Gastroesophageal sphincter (tissue), 4 donors: ENCODE data around the gene SPRN. TPM values are rescaled to one million over a fixed set of nuclear protein-coding genes. Genes with fewer than 3 reads are reported as not detected.

Experiments
- ATAC-seq: fragments of 150-250 bp; one replicate; pipeline ENCODE4 v1.9.1; 2016; ENCODE audit warnings: mild to moderate bottlenecking, moderate library complexity
- H3K27ac ChIP-seq, 4 donors: fragments of 200-600 bp; sonication (generic) in 3 of 4; 1 replicate in 3 of 4; 2 replicates in 1 of 4; pipeline ENCODE4 v1.5.1; 2016 to 2019
- H3K27me3 ChIP-seq: fragments of 200-600 bp; sonication (generic); one replicate; pipeline ENCODE4 v1.5.1; 2019
- H3K36me3 ChIP-seq, 2 donors: fragments of 200-600 bp; sonication (generic); one replicate each; pipeline ENCODE4 v1.5.1; 2019; ENCODE audit warnings: control low read depth in 1 of 2
- H3K4me1 ChIP-seq, 3 donors: fragments of 200-600 bp; sonication (generic); 1 replicate in 2 of 3; 2 replicates in 1 of 3; pipeline ENCODE4 v1.5.1; 2016 to 2019; ENCODE audit warnings: control low read depth in 2 of 3
- H3K4me3 ChIP-seq, 2 donors: fragments of 200-600 bp; sonication (generic); one replicate each; pipeline ENCODE4 v1.5.1; 2019; ENCODE audit warnings: mild to moderate bottlenecking in 1 of 2, moderate library complexity in 1 of 2
- H3K9me3 ChIP-seq, 3 donors: fragments of 200-600 bp; sonication (generic); one replicate each; pipeline ENCODE4 v1.5.1; 2017 to 2019; ENCODE audit warnings: control low read depth in 2 of 3
- EP300 ChIP-seq: sonication (generic); formaldehyde crosslinking; IDR thresholded peaks from one replicate; pipeline ENCODE4 v1.6.1; 2017; ENCODE audit warnings: antibody characterized with exemption, mild to moderate bottlenecking
- POLR2A ChIP-seq, 2 donors: fragments of 450-650 bp; IDR thresholded peaks; one replicate each; pipeline ENCODE4 v1.6.1; 2017; ENCODE audit warnings: antibody characterized with exemption in 2 of 2, mild to moderate bottlenecking in 2 of 2, moderate library complexity in 1 of 2
- POLR2AphosphoS5 ChIP-seq: sonication (generic); formaldehyde crosslinking; IDR thresholded peaks from one replicate; pipeline ENCODE4 v1.6.1; 2017; ENCODE audit warnings: antibody characterized with exemption
- WGBS, 2 donors: methylation state at CpG; one replicate each; pipeline ENCODE4 v1.1.5; 2018; ENCODE audit warnings: low coverage in 1 of 2; 5-methylcytosine and 5-hydroxymethylcytosine counted together
- small RNA-seq, 4 donors: library from RNA; depleted of rRNA; stranded (forward); fragments of <200 nt; gene quantifications; one replicate each; pipeline ENCODE3, GENCODE V24; 2016
- total RNA-seq, 4 donors: library from RNA; depleted of rRNA; stranded (reverse); fragments of >200 nt; gene quantifications; one replicate each; pipeline ENCODE4 v1.1.0, GENCODE V29; 2016
- TF ChIP-seq, protein P1 (sequence below), 4 experiments: fragments of 200-600 bp in 2 of 4; fragments of 450-650 bp in 2 of 4; sonication (generic) in 1 of 4; IDR thresholded peaks; one replicate each; pipeline ENCODE4 v1.5.1; 2017 to 2019; ENCODE audit warnings: antibody characterized with exemption in 4 of 4, mild to moderate bottlenecking in 2 of 4, moderate library complexity in 2 of 4

Gene SPRN
- total RNA-seq, 4 donors from 2014 or later, result 0.12 to 0.35 TPM; not detected in 2

GRCh38 chr10:133373174-133374090 is 51.0 kb downstream of the SPRN start, which contains the start of gene ECHS1:
Gene ECHS1, minus strand, starts transcription at chr10:133373354. Its CDS starts 21 bp downstream, at chr10:133373333.
- peak; percentile 98 for ATAC-seq
- H3K4me3 ChIP-seq, result peak within 1 kb of the TSS; percentile 87 to 97
- TF ChIP-seq, protein P1, sequence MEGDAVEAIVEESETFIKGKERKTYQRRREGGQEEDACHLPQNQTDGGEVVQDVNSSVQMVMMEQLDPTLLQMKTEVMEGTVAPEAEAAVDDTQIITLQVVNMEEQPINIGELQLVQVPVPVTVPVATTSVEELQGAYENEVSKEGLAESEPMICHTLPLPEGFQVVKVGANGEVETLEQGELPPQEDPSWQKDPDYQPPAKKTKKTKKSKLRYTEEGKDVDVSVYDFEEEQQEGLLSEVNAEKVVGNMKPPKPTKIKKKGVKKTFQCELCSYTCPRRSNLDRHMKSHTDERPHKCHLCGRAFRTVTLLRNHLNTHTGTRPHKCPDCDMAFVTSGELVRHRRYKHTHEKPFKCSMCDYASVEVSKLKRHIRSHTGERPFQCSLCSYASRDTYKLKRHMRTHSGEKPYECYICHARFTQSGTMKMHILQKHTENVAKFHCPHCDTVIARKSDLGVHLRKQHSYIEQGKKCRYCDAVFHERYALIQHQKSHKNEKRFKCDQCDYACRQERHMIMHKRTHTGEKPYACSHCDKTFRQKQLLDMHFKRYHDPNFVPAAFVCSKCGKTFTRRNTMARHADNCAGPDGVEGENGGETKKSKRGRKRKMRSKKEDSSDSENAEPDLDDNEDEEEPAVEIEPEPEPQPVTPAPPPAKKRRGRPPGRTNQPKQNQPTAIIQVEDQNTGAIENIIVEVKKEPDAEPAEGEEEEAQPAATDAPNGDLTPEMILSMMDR (IDR thresholded peaks at IDR 0.05), result peak in 1 of 4 experiments; percentile 5
- TF ChIP-seq POLR2AphosphoS5 (peak; percentile 34), POLR2A (IDR thresholded peaks at IDR 0.05) (peak; percentile 49 to 57), EP300 (no peak)
- no peaks in the 10 kb centered on the region for H3K9me3 ChIP-seq
- peak within 1 kb of the TSS; percentile 84 to 99 (median 92) for H3K27ac ChIP-seq
- peaks cover 0 to 41% (median 20%) of the 10 kb centered on the region in 3 donors for H3K4me1 ChIP-seq
- 2 to 3% methylated on average over 5 to 10 of the region's 89 CpGs for WGBS, 2 donors
- peaks cover 0 to 32% of the 10 kb centered on the region in 2 donors for H3K36me3 ChIP-seq
- H3K27me3 ChIP-seq, result no peaks in the 10 kb centered on the region

- no peak for ATAC-seq
Measured at GRCh38 chr10:133372507-133372906, 51.9 kb downstream of the SPRN start.

More at GRCh38 chr10:133372507-133372906, 51.9 kb downstream of the SPRN start:
- Histone ChIP-seq H3K27me3 (no peaks in the 10 kb centered on the region), H3K36me3 (peaks cover 0 to 41% of the 10 kb centered on the region in 2 donors), H3K4me3 (peak overlapping the region; percentile 87 to 97), H3K4me1 (peaks cover 0 to 33% (median 15%) of the 10 kb centered on the region in 3 donors), H3K27ac (peak overlapping the region in 2 of 4 donors; percentile 91 to 93), H3K9me3 (no peaks in the 10 kb centered on the region)
- WGBS, 2 donors, result 30% methylated on average over 4 of the region's 20 CpGs; no CpG with 5 or more reads in 1 of the 2 donors
- TF ChIP-seq, protein P1 (IDR thresholded peaks at IDR 0.05), result no peak
- TF ChIP-seq POLR2A (IDR thresholded peaks at IDR 0.05), result no peak
- no peak for TF ChIP-seq POLR2AphosphoS5

Small RNAs within 50 kb of the gene (small RNA-seq; reads per million reads assigned to genes)
- gene AL360181.4 (0 reads per million in 4 donors), gene MIR3944 (0 to 0.27 (median 0) reads per million in 4 donors)

Other genes starting within 250 kb of the SPRN start
- gene UTF1, start 194.4 kb downstream of the SPRN start, total RNA-seq, result not detected
- 1 to 10 TPM in 2 of 4 donors, under 1 TPM in 2; 0.66 to 2.3 (median 1.4) TPM for gene VENTX, start 186.8 kb downstream of the SPRN start, total RNA-seq
- gene ADAM8, start 147.8 kb downstream of the SPRN start, total RNA-seq, result 1 to 10 TPM; 2.0 to 6.6 (median 3.3) TPM
- gene TUBGCP2, start 115.8 kb downstream of the SPRN start, total RNA-seq, result 10 to 100 TPM; 35.8 to 47.3 (median 38.8) TPM
- 10 to 100 TPM; 15.1 to 42.2 (median 25.4) TPM for gene ZNF511, start 115.7 kb downstream of the SPRN start, total RNA-seq
- 1 to 10 TPM in 2 of 4 donors, under 1 TPM in 1, not detected in 1; 0.47 to 1.5 (median 1.5) TPM for gene CALY, start 87.7 kb downstream of the SPRN start, total RNA-seq
- not detected for gene PRAP1, start 77.3 kb downstream of the SPRN start, total RNA-seq
- gene FUOM, start 66.6 kb downstream of the SPRN start, total RNA-seq, result 10 to 100 TPM in 2 of 4 donors, 1 to 10 TPM in 2; 5.4 to 15.7 (median 10.8) TPM
- 10 to 100 TPM; 67.7 to 81.8 (median 72.4) TPM for gene ECHS1, start 51.3 kb downstream of the SPRN start, total RNA-seq
- gene PAOX, start 45.4 kb downstream of the SPRN start, total RNA-seq, result 10 to 100 TPM in 2 of 4 donors, 1 to 10 TPM in 2; 7.1 to 14.5 (median 9.6) TPM
- gene MTG1, start 30.5 kb downstream of the SPRN start, total RNA-seq, result 10 to 100 TPM; 13.2 to 25.9 (median 18.4) TPM
- 1 to 10 TPM in 3 of 4 donors, under 1 TPM in 1; 0.27 to 3.9 (median 2.0) TPM for gene SCART1, start 29.3 kb upstream of the SPRN start, total RNA-seq
- 1 to 10 TPM in 3 of 4 donors, under 1 TPM in 1; 0.22 to 3.1 (median 1.8) TPM for gene CYP2E1, start 102.7 kb upstream of the SPRN start, total RNA-seq
- gene SYCE1, start 141.0 kb upstream of the SPRN start, total RNA-seq, result 10 to 100 TPM in 1 of 4 donors, under 1 TPM in 1, not detected in 2; 0.39 to 10.4 TPM
- gene FRG2B, start 202.2 kb upstream of the SPRN start, total RNA-seq, result not detected